ENCODE measurements around the gene FMN2.
A peak's percentile ranks its signal among the peaks of the same experiment; 100 is the strongest.

FMN2 gene

DNA sequence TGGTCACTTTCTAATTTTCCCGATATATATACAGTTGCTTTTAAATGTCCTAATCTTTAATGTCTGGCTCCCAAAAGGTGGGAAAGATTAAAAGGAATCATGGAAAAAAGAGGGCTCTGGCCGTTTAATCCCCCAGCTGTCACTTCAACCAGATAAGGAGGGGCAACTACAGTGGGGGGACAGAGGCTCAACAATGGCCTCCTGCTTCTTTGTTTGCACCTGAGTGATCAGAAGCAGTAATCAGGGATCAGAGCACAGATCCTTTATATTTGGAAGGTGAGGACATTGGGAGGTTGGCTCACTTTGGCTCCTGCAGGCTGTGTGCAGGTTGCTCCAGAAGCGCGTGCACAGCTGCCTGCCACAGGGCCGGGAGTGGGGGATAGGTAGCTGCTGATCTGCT is 212.8 kb downstream of the FMN2 start:
- H3K27ac ChIP-seq, result no peak overlapping the region
- no peak for DNase-seq (ENCODE audit: low spot score)

DNA sequence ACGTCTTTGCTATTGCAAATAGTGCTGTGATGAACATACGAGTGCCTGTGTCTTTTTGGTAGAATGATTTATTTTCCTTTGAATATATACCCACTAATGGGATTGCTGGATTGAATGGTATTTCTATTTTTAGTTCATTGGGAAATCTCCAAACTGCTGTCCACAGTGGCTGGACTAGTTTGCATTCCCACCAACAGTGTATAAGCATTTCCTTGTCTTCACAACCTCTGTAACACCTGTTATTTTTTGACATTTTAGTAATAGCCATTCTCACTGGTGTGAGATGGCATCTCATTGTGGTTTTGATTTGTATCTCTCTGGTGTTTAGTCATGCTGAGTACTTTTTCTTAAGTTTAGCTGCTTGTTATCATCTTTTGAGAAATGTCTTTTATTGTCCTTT is 215.0 kb downstream of the FMN2 start:
- Histone ChIP-seq H3K27ac (no peak overlapping the region), H3K4me3 (no peak overlapping the region)
- DNase-seq (ENCODE audit: low spot score), result no peak
- TF ChIP-seq, protein P1, sequence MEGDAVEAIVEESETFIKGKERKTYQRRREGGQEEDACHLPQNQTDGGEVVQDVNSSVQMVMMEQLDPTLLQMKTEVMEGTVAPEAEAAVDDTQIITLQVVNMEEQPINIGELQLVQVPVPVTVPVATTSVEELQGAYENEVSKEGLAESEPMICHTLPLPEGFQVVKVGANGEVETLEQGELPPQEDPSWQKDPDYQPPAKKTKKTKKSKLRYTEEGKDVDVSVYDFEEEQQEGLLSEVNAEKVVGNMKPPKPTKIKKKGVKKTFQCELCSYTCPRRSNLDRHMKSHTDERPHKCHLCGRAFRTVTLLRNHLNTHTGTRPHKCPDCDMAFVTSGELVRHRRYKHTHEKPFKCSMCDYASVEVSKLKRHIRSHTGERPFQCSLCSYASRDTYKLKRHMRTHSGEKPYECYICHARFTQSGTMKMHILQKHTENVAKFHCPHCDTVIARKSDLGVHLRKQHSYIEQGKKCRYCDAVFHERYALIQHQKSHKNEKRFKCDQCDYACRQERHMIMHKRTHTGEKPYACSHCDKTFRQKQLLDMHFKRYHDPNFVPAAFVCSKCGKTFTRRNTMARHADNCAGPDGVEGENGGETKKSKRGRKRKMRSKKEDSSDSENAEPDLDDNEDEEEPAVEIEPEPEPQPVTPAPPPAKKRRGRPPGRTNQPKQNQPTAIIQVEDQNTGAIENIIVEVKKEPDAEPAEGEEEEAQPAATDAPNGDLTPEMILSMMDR (IDR thresholded peaks at IDR 0.05), result no peak

More for the DNA sequence above, 212.8 kb downstream of the FMN2 start:
- TF ChIP-seq, protein P1 (IDR thresholded peaks at IDR 0.05), result no peak
- no peak overlapping the region for H3K4me3 ChIP-seq

DNA sequence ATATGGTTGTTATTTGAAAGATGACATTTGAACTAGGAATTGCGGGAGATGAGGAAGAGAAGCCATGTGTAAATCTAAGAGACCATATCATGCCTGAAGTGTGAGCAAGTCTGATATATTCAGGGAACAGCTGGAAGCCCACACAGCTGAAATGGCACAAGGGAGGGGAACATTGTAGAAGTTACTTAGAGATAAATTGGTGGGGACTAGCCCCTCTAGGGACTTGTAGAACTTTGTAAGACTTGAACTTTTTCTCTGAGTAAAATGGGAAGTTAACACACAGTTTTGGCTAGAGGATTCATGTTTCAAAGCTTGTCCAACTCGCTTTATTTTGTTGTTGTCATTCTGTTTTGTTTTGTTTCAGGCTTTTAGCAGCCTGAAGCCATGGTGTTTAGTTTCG is 216.4 kb downstream of the FMN2 start:
- no peak overlapping the region for H3K4me3 ChIP-seq
- DNase-seq (ENCODE audit: low spot score), result no peak
- peak overlapping the region in 1 of 2 donors; percentile 16 for H3K27ac ChIP-seq
- TF ChIP-seq, protein P1 (IDR thresholded peaks at IDR 0.05), result no peak

DNA sequence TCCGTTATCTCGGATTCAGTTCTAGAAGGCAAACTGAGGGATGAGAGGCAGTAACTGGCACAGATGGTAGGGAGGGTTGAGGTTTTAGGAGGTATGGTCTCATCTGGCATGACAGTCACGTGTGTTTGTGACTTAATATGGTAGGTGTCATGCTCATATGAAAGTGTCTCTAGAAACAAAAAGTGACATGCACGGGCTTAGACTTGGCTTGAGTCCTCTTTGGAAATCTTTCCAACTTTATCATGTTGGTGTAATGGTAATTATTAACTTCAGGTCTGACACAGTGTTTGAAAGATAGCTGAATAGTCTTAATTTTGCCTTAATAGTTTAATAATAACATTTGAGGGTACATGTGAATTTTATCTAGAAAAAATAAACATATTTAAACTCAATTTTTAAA is 218.1 kb downstream of the FMN2 start:
- TF ChIP-seq, protein P1 (IDR thresholded peaks at IDR 0.05), result no peak
- no peak for DNase-seq (ENCODE audit: low spot score)
- Histone ChIP-seq H3K27ac (no peak overlapping the region), H3K4me3 (no peak overlapping the region)

DNA sequence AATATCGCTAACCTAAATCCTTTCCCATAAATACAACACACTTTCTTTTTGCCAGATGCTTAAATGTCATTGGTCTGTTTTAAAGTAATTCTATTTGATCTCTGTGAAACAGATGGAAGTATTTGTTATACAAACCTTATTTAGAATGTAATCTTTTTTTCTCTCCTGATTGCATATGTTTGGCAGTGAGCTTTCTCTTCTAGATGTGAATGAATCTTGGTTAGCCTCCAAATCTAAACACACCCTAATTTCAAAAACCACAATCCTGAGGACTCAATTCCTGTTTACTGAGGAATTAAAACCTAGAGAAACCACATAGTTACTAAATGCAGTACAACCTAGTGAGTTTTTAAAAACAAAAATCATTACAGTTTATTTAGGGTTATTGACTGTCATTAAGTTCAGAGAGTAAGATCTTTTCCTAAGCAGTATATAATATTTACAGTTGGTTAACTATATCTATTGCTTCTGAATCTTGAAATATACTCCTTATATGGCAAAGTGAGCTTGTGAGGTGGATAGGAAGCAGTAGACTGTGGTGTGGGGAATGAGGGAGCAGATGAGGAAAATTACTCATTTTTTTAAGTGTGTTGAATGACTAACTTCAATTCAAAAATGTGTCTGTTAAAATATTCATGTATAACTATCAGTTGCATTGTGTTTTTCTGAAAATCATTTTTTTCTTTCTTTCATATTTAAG is 218.7 kb downstream of the FMN2 start:
- no peak for DNase-seq (ENCODE audit: low spot score)
- Histone ChIP-seq H3K4me3 (no peak overlapping the region), H3K27ac (no peak overlapping the region)
- TF ChIP-seq, protein P1 (IDR thresholded peaks at IDR 0.05), result no peak

DNA sequence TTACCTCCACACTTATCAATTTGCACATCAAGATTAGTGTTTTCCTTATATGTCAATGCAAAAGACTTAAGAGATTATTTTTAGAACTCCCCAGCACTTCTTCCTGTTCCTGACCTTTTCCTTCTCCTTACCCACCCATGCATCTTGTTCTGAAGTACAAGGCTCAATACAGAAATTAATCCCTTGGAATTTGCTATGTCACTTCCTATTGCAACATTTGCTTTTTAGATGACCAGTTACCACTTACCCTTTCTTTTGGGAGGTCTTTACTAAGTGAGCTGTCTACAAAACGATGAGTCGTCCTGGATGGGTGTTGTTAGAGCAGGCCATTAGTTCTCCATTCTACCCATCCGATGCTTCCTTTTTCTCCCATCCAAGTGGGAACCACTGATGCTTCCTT is 221.2 kb downstream of the FMN2 start:
- DNase-seq (ENCODE audit: low spot score), result no peak
- no peak overlapping the region for H3K27ac ChIP-seq
- TF ChIP-seq, protein P1 (IDR thresholded peaks at IDR 0.05), result no peak
- no peak overlapping the region for H3K4me3 ChIP-seq

All from coronary artery (tissue), 2 donors.